Hepatocyte (in vitro differentiated cells): ENCODE results near the gene CENPVL3.
"Not testable (repeated sequence)": the region's sequence is repeated elsewhere in the genome, so short reads cannot be mapped to it uniquely, and the experiment has no call there.

Experiments
- CTCF ChIP-seq: fragments of 200-600 bp; sonication (generic); IDR thresholded peaks from 2 replicates; pipeline ENCODE4 v1.5.1; 2016; ENCODE audit warnings: antibody characterized with exemption, mild to moderate bottlenecking; ENCODE audit not compliant: poor library complexity
- EZH2 ChIP-seq: fragments of 200-600 bp; sonication (generic); IDR thresholded peaks from 2 replicates; pipeline ENCODE4 v1.6.1; 2016; ENCODE audit warnings: antibody characterized with exemption, mild to moderate bottlenecking, borderline replicate concordance

- TF ChIP-seq CTCF, EZH2: not testable (repeated sequence)
Measured at GRCh38 chrX:51618241-51619155, at the start of gene CENPVL3.
